OCI-LY1 (cell line): ENCODE results near the gene KCNJ9.

ENCODE experiments used
- H2AFZ ChIP-seq: fragments of 200-600 bp; sonication (generic), shearing (Covaris generic); 2 replicates; pipeline ENCODE4 v1.6.0; 2014; ENCODE audit warnings: antibody characterized with exemption, mild to moderate bottlenecking, low read length
- H3F3A ChIP-seq: fragments of 200-600 bp; sonication (generic), shearing (Covaris generic); 2 replicates; pipeline ENCODE4 v1.6.0; 2014; ENCODE audit warnings: mild to moderate bottlenecking, antibody characterized with exemption, low read length, moderate library complexity; ENCODE audit not compliant: insufficient read depth
- H3K27ac ChIP-seq: fragments of 200-600 bp; sonication (generic); 2 replicates; pipeline ENCODE4 v1.5.1; 2014; ENCODE audit warnings: low read length, mixed run types, mild to moderate bottlenecking, low read depth; ENCODE audit not compliant: poor library complexity, severe bottlenecking
- H3K27me3 ChIP-seq: fragments of 200-600 bp; sonication (generic); 2 replicates; pipeline ENCODE4 v1.6.0; 2014; ENCODE audit warnings: antibody characterized with exemption, mild to moderate bottlenecking, low read length, moderate library complexity; ENCODE audit not compliant: insufficient read depth
- H3K36me3 ChIP-seq: fragments of 200-600 bp; sonication (generic); 2 replicates; pipeline ENCODE4 v1.6.1; 2014; ENCODE audit warnings: mild to moderate bottlenecking, antibody characterized with exemption, low read length, moderate library complexity, mixed read lengths; ENCODE audit not compliant: insufficient read depth
- H3K4me1 ChIP-seq: fragments of 200-600 bp; sonication (generic); 2 replicates; pipeline ENCODE4 v1.5.1; 2014; ENCODE audit warnings: mild to moderate bottlenecking, low read length, moderate library complexity; ENCODE audit not compliant: insufficient read depth, severe bottlenecking
- H3K4me2 ChIP-seq: fragments of 200-600 bp; sonication (generic), shearing (Covaris generic); 2 replicates; pipeline ENCODE4 v1.6.1; 2014; ENCODE audit warnings: low read length
- H3K4me3 ChIP-seq: fragments of 200-600 bp; sonication (generic); 2 replicates; pipeline ENCODE4 v1.5.1; 2014; ENCODE audit warnings: low read length, low read depth, mild to moderate bottlenecking, mixed read lengths; ENCODE audit not compliant: poor library complexity, severe bottlenecking
- H3K79me2 ChIP-seq: fragments of 200-600 bp; shearing (Covaris generic); 2 replicates; pipeline ENCODE4 v1.6.1; 2016; ENCODE audit warnings: mixed run types, low read length, mixed read lengths; ENCODE audit not compliant: insufficient read depth
- H3K9ac ChIP-seq: fragments of 200-600 bp; sonication (generic), shearing (Covaris generic); 2 replicates; pipeline ENCODE4 v1.6.1; 2014; ENCODE audit warnings: mild to moderate bottlenecking, low read length, mixed read lengths
- H3K9me2 ChIP-seq: fragments of 200-600 bp; sonication (generic), shearing (Covaris generic); 2 replicates; pipeline ENCODE4 v1.6.1; 2014; ENCODE audit warnings: low read depth, mild to moderate bottlenecking, low read length, mixed read lengths
- H3K9me3 ChIP-seq: fragments of 200-600 bp; shearing (Covaris generic); 2 replicates; pipeline ENCODE4 v1.6.1; 2014; ENCODE audit warnings: low read length, mixed read lengths
- H4K20me1 ChIP-seq: fragments of 200-600 bp; sonication (generic), shearing (Covaris generic); 2 replicates; pipeline ENCODE4 v1.6.0; 2016; ENCODE audit warnings: mild to moderate bottlenecking, low read length; ENCODE audit not compliant: insufficient read depth
- EZH2 ChIP-seq: fragments of 200-600 bp; sonication (generic), shearing (Covaris generic); IDR thresholded peaks from 2 replicates; pipeline ENCODE4 v1.8.0; 2017; ENCODE audit warnings: borderline replicate concordance, mixed run types, mild to moderate bottlenecking, antibody characterized with exemption, low read length, moderate library complexity, mixed read lengths
- TF ChIP-seq, protein P1 (sequence below): fragments of 200-600 bp; sonication (generic), shearing (Covaris generic); IDR thresholded peaks from 2 replicates; pipeline ENCODE4 v1.5.1; 2017; ENCODE audit warnings: mild to moderate bottlenecking, antibody characterized with exemption, low read length, moderate library complexity, mixed read lengths

KCNJ9 gene

DNA sequence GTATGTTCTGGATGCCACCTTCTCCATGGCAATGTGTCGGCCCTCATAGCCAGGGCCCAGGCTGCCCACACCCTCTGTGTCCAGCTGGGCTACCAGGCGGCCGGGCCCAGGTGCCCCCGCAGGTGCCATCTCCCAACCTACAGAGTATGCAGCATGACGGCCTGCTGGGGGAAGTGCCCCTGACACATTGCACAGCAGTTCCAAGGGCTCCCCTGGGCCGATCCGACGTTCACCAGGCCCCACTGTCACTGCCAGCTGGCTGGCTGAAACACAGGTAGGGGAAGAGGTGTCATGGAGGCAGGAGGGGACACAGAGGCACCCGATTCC is 11.7 kb downstream of the KCNJ9 start:
- no peak overlapping the region for H3K4me2 ChIP-seq
- H3F3A ChIP-seq: no peaks in the 10 kb centered on the region
- peaks cover 16% of the 10 kb centered on the region for H3K4me1 ChIP-seq
- peaks cover 14% of the 10 kb centered on the region for H3K36me3 ChIP-seq
- H3K9me3 ChIP-seq: no peaks in the 10 kb centered on the region
- H3K4me3 ChIP-seq: no peak overlapping the region
- no peaks in the 10 kb centered on the region for H3K9me2 ChIP-seq
- no peaks in the 10 kb centered on the region for H3K27me3 ChIP-seq
- no peaks in the 10 kb centered on the region for H4K20me1 ChIP-seq
- H3K79me2 ChIP-seq: no peaks in the 10 kb centered on the region
- no peak overlapping the region for H3K27ac ChIP-seq
- no peak overlapping the region for H2AFZ ChIP-seq
- no peak overlapping the region for H3K9ac ChIP-seq
- TF ChIP-seq EZH2: no peak
- TF ChIP-seq, protein P1, sequence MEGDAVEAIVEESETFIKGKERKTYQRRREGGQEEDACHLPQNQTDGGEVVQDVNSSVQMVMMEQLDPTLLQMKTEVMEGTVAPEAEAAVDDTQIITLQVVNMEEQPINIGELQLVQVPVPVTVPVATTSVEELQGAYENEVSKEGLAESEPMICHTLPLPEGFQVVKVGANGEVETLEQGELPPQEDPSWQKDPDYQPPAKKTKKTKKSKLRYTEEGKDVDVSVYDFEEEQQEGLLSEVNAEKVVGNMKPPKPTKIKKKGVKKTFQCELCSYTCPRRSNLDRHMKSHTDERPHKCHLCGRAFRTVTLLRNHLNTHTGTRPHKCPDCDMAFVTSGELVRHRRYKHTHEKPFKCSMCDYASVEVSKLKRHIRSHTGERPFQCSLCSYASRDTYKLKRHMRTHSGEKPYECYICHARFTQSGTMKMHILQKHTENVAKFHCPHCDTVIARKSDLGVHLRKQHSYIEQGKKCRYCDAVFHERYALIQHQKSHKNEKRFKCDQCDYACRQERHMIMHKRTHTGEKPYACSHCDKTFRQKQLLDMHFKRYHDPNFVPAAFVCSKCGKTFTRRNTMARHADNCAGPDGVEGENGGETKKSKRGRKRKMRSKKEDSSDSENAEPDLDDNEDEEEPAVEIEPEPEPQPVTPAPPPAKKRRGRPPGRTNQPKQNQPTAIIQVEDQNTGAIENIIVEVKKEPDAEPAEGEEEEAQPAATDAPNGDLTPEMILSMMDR: no peak

DNA sequence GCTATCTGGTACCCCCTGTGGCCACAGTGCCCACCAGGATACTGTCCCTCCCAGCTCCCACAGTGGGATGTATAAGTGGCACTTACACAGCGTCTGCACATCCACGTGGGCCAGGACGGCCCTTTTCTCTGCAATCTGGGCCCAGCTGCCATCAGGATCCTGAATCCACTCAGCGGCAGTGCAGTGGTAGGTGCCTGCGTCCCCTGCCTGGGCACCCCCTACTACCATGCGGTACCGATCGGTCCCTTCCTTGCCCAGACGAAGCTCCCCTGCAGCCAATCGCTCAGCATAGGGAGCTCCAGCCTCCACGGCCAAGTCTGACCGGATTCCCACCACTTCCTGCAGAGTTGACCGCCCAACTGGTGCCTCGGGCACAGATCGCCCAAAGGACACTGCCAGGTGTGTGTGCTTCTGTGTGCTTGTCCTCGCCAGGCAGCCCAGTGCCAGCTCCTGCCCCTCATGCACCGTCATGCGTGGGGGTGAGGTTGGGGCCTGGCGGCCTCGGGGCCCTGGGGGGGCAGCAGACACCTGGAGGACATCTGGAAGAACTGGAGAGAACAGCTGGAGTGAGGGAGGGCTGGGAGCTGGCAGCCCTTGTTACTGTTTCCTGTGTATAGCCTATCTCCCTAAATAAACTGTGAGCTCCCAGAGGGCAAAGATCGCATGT is 12.4 kb downstream of the KCNJ9 start:
- no peaks in the 10 kb centered on the region for H3K9me3 ChIP-seq
- peaks cover 14% of the 10 kb centered on the region for H3K36me3 ChIP-seq
- no peak overlapping the region for H3K4me3 ChIP-seq
- H3K79me2 ChIP-seq: no peaks in the 10 kb centered on the region
- H3F3A ChIP-seq: no peaks in the 10 kb centered on the region
- no peaks in the 10 kb centered on the region for H3K9me2 ChIP-seq
- no peaks in the 10 kb centered on the region for H3K27me3 ChIP-seq
- no peak overlapping the region for H2AFZ ChIP-seq
- no peak overlapping the region for H3K9ac ChIP-seq
- no peak for TF ChIP-seq EZH2
- TF ChIP-seq, protein P1: no peak
- H3K4me2 ChIP-seq: no peak overlapping the region
- no peak overlapping the region for H3K27ac ChIP-seq
- H3K4me1 ChIP-seq: peaks cover 16% of the 10 kb centered on the region
- no peaks in the 10 kb centered on the region for H4K20me1 ChIP-seq

DNA sequence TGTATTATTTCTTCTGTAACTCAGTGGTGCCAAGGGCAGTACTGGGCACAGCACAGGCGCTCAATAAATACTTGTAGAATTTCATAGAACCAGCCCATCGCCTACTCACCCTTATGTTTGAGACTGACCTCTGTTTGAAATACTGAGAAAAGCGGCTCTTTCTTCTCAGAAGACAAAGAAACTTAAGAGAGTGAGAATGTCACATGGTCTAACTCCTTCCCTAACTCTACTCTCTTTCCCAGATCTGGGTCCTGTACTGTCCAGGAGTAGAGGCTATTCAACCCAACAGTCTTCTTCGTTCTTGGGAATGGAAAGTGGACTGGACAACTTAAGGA is 12.9 kb downstream of the KCNJ9 start:
- no peaks in the 10 kb centered on the region for H3K27me3 ChIP-seq
- no peak overlapping the region for H3K27ac ChIP-seq
- peaks cover 14% of the 10 kb centered on the region for H3K36me3 ChIP-seq
- TF ChIP-seq EZH2: no peak
- TF ChIP-seq, protein P1: no peak
- H3K4me1 ChIP-seq: peaks cover 19% of the 10 kb centered on the region
- H2AFZ ChIP-seq: no peak overlapping the region
- no peaks in the 10 kb centered on the region for H3F3A ChIP-seq
- no peaks in the 10 kb centered on the region for H3K9me3 ChIP-seq
- H3K9ac ChIP-seq: no peak overlapping the region
- no peak overlapping the region for H3K4me3 ChIP-seq
- no peaks in the 10 kb centered on the region for H3K9me2 ChIP-seq
- no peaks in the 10 kb centered on the region for H4K20me1 ChIP-seq
- H3K4me2 ChIP-seq: no peak overlapping the region
- no peaks in the 10 kb centered on the region for H3K79me2 ChIP-seq
